HCT116 (cell line): Measurements from ENCODE around the gene GMDS. TPM values are rescaled to one million over a fixed set of nuclear protein-coding genes. Genes with fewer than 3 reads are reported as not detected.
A peak's percentile ranks its signal among the peaks of the same experiment; 100 is the strongest.

Experiments
- ATAC-seq: fragments of 200-7000 bp; cut with Tn5 transposase; 2 replicates; pipeline ENCODE4 v1.9.1; 2020; ENCODE audit warnings: mild to moderate bottlenecking, moderate library complexity
- BruUV-seq: library from RNA; stranded (reverse); fragments of 400-500 nt; replicated peaks from 2 replicates; lab custom pipeline; 2021; lab: Mats Ljungman, UMichigan
- CTCF ChIA-PET: fragments of 300-600 bp; sonication (Branson Sonifier 250); formaldehyde crosslinking; loops from one replicate; lab custom pipeline; 2021; ENCODE audit warnings: antibody characterized with exemption; lab: Charles Lee
- POLR2A ChIA-PET: fragments of 300-600, 350-600 bp; sonication (Branson Sonifier 250); formaldehyde crosslinking; loops from one replicate; lab custom pipeline; 2021; ENCODE audit warnings: antibody characterized with exemption; lab: Charles Lee
- RAD21 ChIA-PET, 2 experiments: fragments of 300-600 bp; sonication (Branson Sonifier 250); formaldehyde crosslinking; loops; one replicate each; lab custom pipeline; 2023; ENCODE audit warnings: low total read pairs in 2 of 2; ENCODE audit not compliant: uncharacterized antibody in 2 of 2, unreplicated experiment in 2 of 2, low non-redundant PET in 1 of 2; lab: Charles Lee
- DNase-seq: peaks from one replicate; pipeline ENCODE4 v3.0.0-alpha.2; 2010; ENCODE audit warnings: low read depth, low spot score
- H2AFZ ChIP-seq: fragments of 200-600 bp; shearing (Covaris generic), sonication (generic); 2 replicates; pipeline ENCODE4 v1.6.1; 2017; ENCODE audit warnings: low read depth, mixed run types, mixed read lengths, antibody characterized with exemption, low read length; ENCODE audit not compliant: poor library complexity, severe bottlenecking
- H3K27ac ChIP-seq: 2 replicates; pipeline ENCODE4 v1.5.1; 2012; ENCODE audit warnings: low read depth, low read length
- H3K27me3 ChIP-seq: fragments of 200-600 bp; sonication (generic); 2 replicates; pipeline ENCODE4 v1.6.1; 2016; ENCODE audit warnings: mixed run types, low read length, mixed read lengths; ENCODE audit not compliant: insufficient read depth
- H3K36me3 ChIP-seq, 2 experiments: fragments of 200-500 bp in 1 of 2; fragments of 200-600 bp in 1 of 2; sonication (Bioruptor generic) in 1 of 2; sonication (generic) in 1 of 2; 2 replicates each; pipeline versions ENCODE4 v1.5.1 to v1.6.1; 2014 to 2016; ENCODE audit warnings: low read length in 2 of 2, inconsistent platforms in 1 of 2, mixed read lengths in 1 of 2, mixed run types in 1 of 2; ENCODE audit not compliant: insufficient read depth in 2 of 2, control insufficient read depth in 1 of 2
- H3K4me1 ChIP-seq, 2 experiments: fragments of 200-600 bp in 1 of 2; sonication (generic) in 1 of 2; 2 replicates each; pipeline versions ENCODE4 v1.5.1 to v1.6.1; 2012 to 2017; ENCODE audit warnings: low read length in 2 of 2, inconsistent platforms in 1 of 2, mild to moderate bottlenecking in 1 of 2, mixed read lengths in 1 of 2, mixed run types in 1 of 2, moderate library complexity in 1 of 2; ENCODE audit not compliant: insufficient read depth in 2 of 2, control insufficient read depth in 1 of 2
- H3K4me2 ChIP-seq: fragments of 200-600 bp; sonication (generic); 2 replicates; pipeline ENCODE4 v1.6.1; 2017; ENCODE audit warnings: mixed run types, low read length, mixed read lengths
- H3K4me3 ChIP-seq, 2 experiments: fragments of 200-600 bp in 1 of 2; sonication (generic) in 1 of 2; replicated peaks in 1 of 2; 2 replicates each; pipeline ENCODE4 v1.5.1; 2011 to 2016; ENCODE audit warnings: low read length in 2 of 2, control low read depth in 1 of 2, low read depth in 1 of 2, mild to moderate bottlenecking in 1 of 2, mixed read lengths in 1 of 2, mixed run types in 1 of 2
- H3K79me2 ChIP-seq: fragments of 200-600 bp; sonication (generic); 2 replicates; pipeline ENCODE4 v1.6.1; 2017; ENCODE audit warnings: mild to moderate bottlenecking, mixed run types, low read length, moderate library complexity, mixed read lengths; ENCODE audit not compliant: insufficient read depth
- H3K9ac ChIP-seq: fragments of 200-600 bp; sonication (generic); 2 replicates; pipeline ENCODE4 v1.6.1; 2016; ENCODE audit warnings: low read length, mixed read lengths
- H3K9me2 ChIP-seq: fragments of 200-600 bp; sonication (generic), shearing (Covaris generic); 2 replicates; pipeline ENCODE4 v1.6.1; 2017; ENCODE audit warnings: mixed run types, mild to moderate bottlenecking, moderate library complexity; ENCODE audit not compliant: insufficient read depth
- H3K9me3 ChIP-seq, 2 experiments: fragments of 200-500 bp in 1 of 2; fragments of 200-600 bp in 1 of 2; sonication (Bioruptor generic) in 1 of 2; sonication (generic) in 1 of 2; 2 replicates each; pipeline ENCODE4 v1.6.1; 2014 to 2017; ENCODE audit warnings: low read length in 2 of 2, mixed read lengths in 2 of 2, inconsistent platforms in 1 of 2, low read depth in 1 of 2, mild to moderate bottlenecking in 1 of 2, mixed run types in 1 of 2, moderate library complexity in 1 of 2; ENCODE audit not compliant: control insufficient read depth in 1 of 2, insufficient read depth in 1 of 2
- H4K20me1 ChIP-seq: fragments of 200-600 bp; sonication (generic), shearing (Covaris generic); 2 replicates; pipeline ENCODE4 v1.6.1; 2017; ENCODE audit warnings: mixed run types, mild to moderate bottlenecking, moderate library complexity; ENCODE audit not compliant: insufficient read depth
- CBX3 ChIP-seq: IDR thresholded peaks from 2 replicates; pipeline ENCODE4 v1.6.1; 2012; ENCODE audit warnings: low read depth
- CEBPB ChIP-seq: IDR thresholded peaks from 2 replicates; pipeline ENCODE4 v1.6.1; 2012; ENCODE audit warnings: low read depth
- FOSL1 ChIP-seq: IDR thresholded peaks from 2 replicates; pipeline ENCODE4 v1.6.1; 2012; ENCODE audit warnings: low read depth
- JUND ChIP-seq: IDR thresholded peaks from 2 replicates; pipeline ENCODE4 v1.6.1; 2012
- RAD21 ChIP-seq: IDR thresholded peaks from 2 replicates; pipeline ENCODE4 v1.6.1; 2012; ENCODE audit warnings: low read depth, mild to moderate bottlenecking
- SP1 ChIP-seq: IDR thresholded peaks from 2 replicates; pipeline ENCODE4 v1.6.1; 2012; ENCODE audit warnings: low read depth
- intact Hi-C: fragments of 100-400 bp; cut with micrococcal nuclease; formaldehyde crosslinking; loops from 2 replicates; pipeline ENCODE4 v1.10.0; 2022
- total RNA-seq: library from RNA; stranded (reverse); gene quantifications from one replicate; pipeline ENCODE4 v1.2.1, GENCODE V29; 2021; ENCODE audit not compliant: unreplicated experiment
- TF ChIP-seq, protein P1 (sequence below): IDR thresholded peaks from 2 replicates; pipeline ENCODE4 v1.6.1; 2012
- TF ChIP-seq, protein P2 (sequence below): IDR thresholded peaks from 2 replicates; pipeline ENCODE4 v1.6.1; 2012

GMDS gene
- total RNA-seq, 1 experiment from 2014 or later = 34.4 TPM

DNA sequence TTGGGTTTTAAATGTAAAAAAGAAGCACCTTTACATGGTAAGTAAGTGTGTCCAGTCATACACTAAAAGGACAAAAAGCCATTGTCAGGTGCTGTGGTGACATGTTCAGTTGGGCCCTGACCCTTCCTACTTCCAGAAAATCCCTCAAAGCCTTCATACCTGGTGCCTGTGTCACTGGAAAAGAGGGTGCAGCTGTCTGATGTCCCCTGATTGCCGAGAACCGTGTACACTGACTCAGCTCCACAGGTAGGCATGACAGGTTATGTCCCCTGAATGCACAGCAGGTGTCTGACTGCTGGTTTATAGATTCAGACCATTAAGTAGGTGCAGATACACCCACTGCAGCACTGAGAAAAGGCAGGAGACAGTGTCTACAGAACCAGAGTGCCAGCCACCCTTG lies 536.6 kb downstream of the GMDS start:
- H3K27me3 ChIP-seq = no peaks in the 10 kb centered on the region
- TF ChIP-seq JUND (0 out of 2 replicates have a peak, but pooled peaks have one; percentile 12), CBX3 (no peak), SP1 (peak; percentile 27), FOSL1 (peak; percentile 30; the same call in 1 of the 2 replicates)
- TF ChIP-seq, protein P1, sequence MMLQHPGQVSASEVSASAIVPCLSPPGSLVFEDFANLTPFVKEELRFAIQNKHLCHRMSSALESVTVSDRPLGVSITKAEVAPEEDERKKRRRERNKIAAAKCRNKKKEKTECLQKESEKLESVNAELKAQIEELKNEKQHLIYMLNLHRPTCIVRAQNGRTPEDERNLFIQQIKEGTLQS = no peak
- H3K4me1 ChIP-seq = peaks cover 12 to 15% of the 10 kb centered on the region in 2 experiments; a peak in 3 of 4 replicates
- CTCF ChIA-PET = interaction anchor here (1.5 kb wide), 1 partner anchor 22 kb away, joined by 3 read pairs; no protein-coding TSS in a partner anchor
- no peak overlapping the region; the same call in 1 of the 2 replicates for H3K4me2 ChIP-seq
- H3K27ac ChIP-seq = no peak overlapping the region
- POLR2A ChIA-PET = no interaction called here
- H3K4me3 ChIP-seq = no peak overlapping the region
- H3K9me2 ChIP-seq = no peaks in the 10 kb centered on the region
- no peaks in the 10 kb centered on the region for H4K20me1 ChIP-seq
- RAD21 ChIA-PET = no interaction called here
- no peak overlapping the region for H2AFZ ChIP-seq
- DNase-seq (peak; percentile 31), ATAC-seq (peak; percentile 65)
- no peaks in the 10 kb centered on the region for H3K9me3 ChIP-seq
- no peaks in the 10 kb centered on the region for H3K79me2 ChIP-seq
- intact Hi-C loops = no loop called here
- H3K36me3 ChIP-seq = no peaks in the 10 kb centered on the region
- H3K9ac ChIP-seq = no peak overlapping the region
- BruUV-seq = no TSS peak

DNA sequence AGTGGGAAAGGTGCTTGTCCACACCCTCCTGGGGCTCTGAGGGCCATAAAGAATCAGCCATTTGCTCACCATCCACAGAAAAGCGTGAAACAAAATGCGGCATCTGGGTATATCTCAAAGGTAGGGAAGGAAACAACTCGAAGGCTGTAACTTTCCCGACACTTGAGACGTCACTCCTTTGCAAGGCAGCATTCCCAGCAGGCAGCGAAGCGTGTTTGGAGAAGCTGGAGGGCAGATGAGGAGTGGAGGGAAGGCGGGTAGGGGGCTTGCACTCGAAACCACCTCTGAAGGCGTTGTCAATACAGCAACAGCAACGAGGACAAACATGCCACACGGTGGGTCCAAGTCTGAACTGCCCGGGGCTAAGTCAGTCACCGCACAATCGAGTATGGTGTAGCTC lies 537.3 kb downstream of the GMDS start:
- no peaks in the 10 kb centered on the region for H4K20me1 ChIP-seq
- H3K9me3 ChIP-seq = no peaks in the 10 kb centered on the region
- no peak overlapping the region for H3K4me2 ChIP-seq
- TF ChIP-seq, protein P1 = no peak
- TF ChIP-seq CEBPB = no peak
- TF ChIP-seq RAD21 = no peak
- TF ChIP-seq, protein P2, sequence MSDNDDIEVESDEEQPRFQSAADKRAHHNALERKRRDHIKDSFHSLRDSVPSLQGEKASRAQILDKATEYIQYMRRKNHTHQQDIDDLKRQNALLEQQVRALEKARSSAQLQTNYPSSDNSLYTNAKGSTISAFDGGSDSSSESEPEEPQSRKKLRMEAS = no peak
- ChIA-PET CTCF (interaction anchor here (1.5 kb wide), 1 partner anchor 21 kb away, joined by 3 read pairs; no protein-coding TSS in a partner anchor), RAD21 (no interaction called here), POLR2A (no interaction called here)
- intact Hi-C loops = no loop called here
- H3K9ac ChIP-seq = no peak overlapping the region
- no peak for ATAC-seq
- peaks cover 11 to 12% of the 10 kb centered on the region in 2 experiments; a peak in 3 of 4 replicates for H3K4me1 ChIP-seq
- no peaks in the 10 kb centered on the region for H3K79me2 ChIP-seq
- no peak overlapping the region for H2AFZ ChIP-seq
- H3K36me3 ChIP-seq = no peaks in the 10 kb centered on the region
- no peak overlapping the region for H3K27ac ChIP-seq
- no peak for DNase-seq
- no peaks in the 10 kb centered on the region for H3K27me3 ChIP-seq
- no peak overlapping the region for H3K4me3 ChIP-seq
- no peaks in the 10 kb centered on the region for H3K9me2 ChIP-seq
- BruUV-seq = no TSS peak
